ENCODE measurements around the gene CLOCK. TPM values are rescaled to one million over a fixed set of nuclear protein-coding genes. Genes with fewer than 3 reads are reported as not detected.

CLOCK gene
- total RNA-seq, 1 experiment from 2014 or later = 19.4 TPM

DNA sequence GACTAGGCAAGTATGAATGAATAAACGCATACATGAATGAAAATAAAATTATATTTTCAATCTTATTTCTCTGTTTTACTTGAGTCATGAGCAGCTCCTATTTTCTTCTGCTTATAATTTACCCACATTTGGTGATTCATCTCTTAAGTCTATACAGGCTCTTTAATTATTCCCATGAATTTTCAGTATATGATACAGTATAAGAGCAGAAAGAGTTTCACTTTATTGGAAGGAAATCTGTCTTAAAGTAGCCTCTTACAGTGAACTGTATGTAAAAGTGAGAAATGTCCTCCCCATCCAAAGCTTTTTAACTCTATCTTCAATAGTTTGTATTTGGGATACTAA lies 100.2 kb downstream of the CLOCK start:
- BruUV-seq (replicated peaks) = no TSS peak
- Histone ChIP-seq H3K4me1 (replicated peaks; ENCODE audit: insufficient read depth) (no peaks in the 10 kb centered on the region), H3K9me3 (ENCODE audit: insufficient read depth, low read depth) (no peaks in the 10 kb centered on the region), H2AFZ (no peak overlapping the region), H3K9me2 (ENCODE audit: insufficient read depth) (no peaks in the 10 kb centered on the region), H3K36me3 (ENCODE audit: low read depth) (no peaks in the 10 kb centered on the region), H3K4me3 (no peak overlapping the region), H3K4me2 (no peak overlapping the region), H3F3A (ENCODE audit: insufficient read depth, low read depth) (no peaks in the 10 kb centered on the region), H4K20me1 (ENCODE audit: insufficient read depth) (no peaks in the 10 kb centered on the region), H3K79me2 (ENCODE audit: low read depth) (no peaks in the 10 kb centered on the region), H3K27me3 (ENCODE audit: insufficient read depth, low read depth) (no peaks in the 10 kb centered on the region), H3K27ac (no peak overlapping the region)
- TF ChIP-seq CTCF (conservative IDR thresholded peaks at IDR 0.05) (no peak), EZH2 (IDR thresholded peaks at IDR 0.05; ENCODE audit: low read depth) (no peak)
- intact Hi-C loops (cut with micrococcal nuclease; ENCODE audit: unreplicated experiment) = loop anchor here (5.0 to 10.0 kb wide), 3 partner anchors 98 to 421 kb away; partner anchors contain the start of gene CLOCK
- ChIA-PET CTCF (interaction anchor here (0.6 kb wide), 1 partner anchor 477 kb away, joined by 3 read pairs; no protein-coding TSS in a partner anchor), POLR2A (ENCODE audit: unreplicated experiment) (no interaction called here)
- DNase-seq = no peak

GRCh38 chr4:55445921-55446577 lies 100.7 kb downstream of the CLOCK start:
- DNase-seq = no peak
- H3K79me2 ChIP-seq (ENCODE audit: low read depth) = no peaks in the 10 kb centered on the region
- H3K4me1 ChIP-seq (replicated peaks; ENCODE audit: insufficient read depth) = no peaks in the 10 kb centered on the region
- no peaks in the 10 kb centered on the region for H3K27me3 ChIP-seq (ENCODE audit: insufficient read depth, low read depth)
- TF ChIP-seq EZH2 (IDR thresholded peaks at IDR 0.05; ENCODE audit: low read depth) (no peak), CTCF (conservative IDR thresholded peaks at IDR 0.05) (no peak)
- POLR2A ChIA-PET (ENCODE audit: unreplicated experiment) = no interaction called here
- H3K9me2 ChIP-seq (ENCODE audit: insufficient read depth) = no peaks in the 10 kb centered on the region
- no peak overlapping the region for H3K4me2 ChIP-seq
- H3K4me3 ChIP-seq = no peak overlapping the region
- H2AFZ ChIP-seq = no peak overlapping the region
- intact Hi-C loops (cut with micrococcal nuclease; ENCODE audit: unreplicated experiment) = loop anchor here (5.0 to 10.0 kb wide), 3 partner anchors 99 to 421 kb away; partner anchors contain the start of gene CLOCK
- no peaks in the 10 kb centered on the region for H4K20me1 ChIP-seq (ENCODE audit: insufficient read depth)
- no peaks in the 10 kb centered on the region for H3K36me3 ChIP-seq (ENCODE audit: low read depth)
- H3F3A ChIP-seq (ENCODE audit: insufficient read depth, low read depth) = no peaks in the 10 kb centered on the region
- no peak overlapping the region for H3K27ac ChIP-seq
- CTCF ChIA-PET = no interaction called here
- no TSS peak for BruUV-seq (replicated peaks)
- no peaks in the 10 kb centered on the region for H3K9me3 ChIP-seq (ENCODE audit: insufficient read depth, low read depth)

GRCh38 chr4:55444827-55445226 lies 101.9 kb downstream of the CLOCK start:
- intact Hi-C loops (cut with micrococcal nuclease; ENCODE audit: unreplicated experiment) = loop anchor here (5.0 to 10.0 kb wide), 3 partner anchors 100 to 422 kb away; partner anchors contain the start of gene CLOCK
- Histone ChIP-seq H3K79me2 (ENCODE audit: low read depth) (no peaks in the 10 kb centered on the region), H3K36me3 (ENCODE audit: low read depth) (no peaks in the 10 kb centered on the region), H3K4me2 (no peak overlapping the region), H3K4me3 (no peak overlapping the region), H3F3A (ENCODE audit: insufficient read depth, low read depth) (no peaks in the 10 kb centered on the region), H3K9me3 (ENCODE audit: insufficient read depth, low read depth) (no peaks in the 10 kb centered on the region), H3K27me3 (ENCODE audit: insufficient read depth, low read depth) (no peaks in the 10 kb centered on the region), H4K20me1 (ENCODE audit: insufficient read depth) (no peaks in the 10 kb centered on the region), H3K4me1 (replicated peaks; ENCODE audit: insufficient read depth) (no peaks in the 10 kb centered on the region), H2AFZ (no peak overlapping the region), H3K27ac (no peak overlapping the region), H3K9me2 (ENCODE audit: insufficient read depth) (no peaks in the 10 kb centered on the region)
- BruUV-seq (replicated peaks) = no TSS peak
- no peak for DNase-seq
- TF ChIP-seq EZH2 (IDR thresholded peaks at IDR 0.05; ENCODE audit: low read depth) (no peak), CTCF (conservative IDR thresholded peaks at IDR 0.05) (no peak; the same call in 1 of the 2 replicates)
- ChIA-PET CTCF (no interaction called here), POLR2A (ENCODE audit: unreplicated experiment) (interaction anchor here (0.6 kb wide), 1 partner anchor 113 kb away, joined by 10 read pairs; no protein-coding TSS in a partner anchor)
